B cell (primary cell): Measurements from ENCODE around the gene CTSD. TPM values are rescaled to one million over a fixed set of nuclear protein-coding genes. Genes with fewer than 3 reads are reported as not detected.

ENCODE experiments used
- ATAC-seq: fragments of 200-7000 bp; cut with Tn5 transposase; one replicate; pipeline ENCODE4 v1.10.0; 2021; ENCODE audit warnings: low read depth, mild to moderate bottlenecking, moderate number of reproducible peaks, moderate library complexity
- CTCF ChIA-PET: fragments of 350-600 bp; sonication (Branson Sonifier 250); formaldehyde crosslinking; loops from one replicate; lab custom pipeline; 2021; ENCODE audit warnings: antibody characterized with exemption, inconsistent platforms; lab: Charles Lee
- POLR2A ChIA-PET: fragments of 350-600 bp; sonication (Branson Sonifier 250); formaldehyde crosslinking; loops from one replicate; lab custom pipeline; 2021; ENCODE audit warnings: antibody characterized with exemption; lab: Charles Lee
- DNase-seq: peaks from one replicate; pipeline ENCODE4 v3.0.0; 2013
- H2AFZ ChIP-seq: 2 replicates; pipeline ENCODE4 v1.6.1; 2012; ENCODE audit warnings: mild to moderate bottlenecking, low read depth, low read length; ENCODE audit not compliant: insufficient read depth, poor library complexity, severe bottlenecking
- H3K27ac ChIP-seq, 2 donors: 1 replicate in 1 of 2; 2 replicates in 1 of 2; pipeline ENCODE4 v1.5.1; 2012 to 2013; ENCODE audit warnings: low read length in 2 of 2, mild to moderate bottlenecking in 2 of 2, moderate library complexity in 1 of 2
- H3K27me3 ChIP-seq, 4 experiments: fragments of 200-600 bp in 1 of 4; sonication (generic) in 1 of 4; replicated peaks in 1 of 4; 1 replicate in 2 of 4; 2 replicates in 2 of 4; pipeline versions ENCODE4 v1.6.1 to v1.7.0; 2013 to 2016; ENCODE audit warnings: low read length in 3 of 4, mild to moderate bottlenecking in 2 of 4, mixed read lengths in 1 of 4, moderate library complexity in 1 of 4; ENCODE audit not compliant: insufficient read depth in 4 of 4, control insufficient read depth in 3 of 4; ENCODE audit errors: control extremely low read depth in 1 of 4
- H3K36me3 ChIP-seq, 2 experiments: replicated peaks in 1 of 2; 1 replicate in 1 of 2; 2 replicates in 1 of 2; pipeline versions ENCODE4 v1.6.1 to v1.7.1; 2013; ENCODE audit warnings: low read length in 1 of 2; ENCODE audit not compliant: insufficient read depth in 2 of 2, control insufficient read depth in 1 of 2; ENCODE audit errors: control extremely low read depth in 1 of 2, extremely low read depth in 1 of 2
- H3K4me1 ChIP-seq, 2 donors: fragments of 200-600 bp in 1 of 2; sonication (generic) in 1 of 2; 1 replicate in 1 of 2; 2 replicates in 1 of 2; pipeline versions ENCODE4 v1.5.1 to v1.6.1; 2013 to 2017; ENCODE audit warnings: low read length in 2 of 2; ENCODE audit not compliant: control insufficient read depth in 2 of 2, insufficient read depth in 2 of 2
- H3K4me2 ChIP-seq: replicated peaks from 2 replicates; pipeline ENCODE3; 2012; ENCODE audit warnings: mild to moderate bottlenecking, low read depth, low read length; ENCODE audit not compliant: poor library complexity, severe bottlenecking
- H3K4me3 ChIP-seq, 5 experiments: fragments of 200-600 bp in 1 of 5; sonication (generic) in 1 of 5; 1 replicate in 3 of 5; 2 replicates in 2 of 5; pipeline versions ENCODE4 v1.5.1 to v1.7.0; 2011 to 2016; ENCODE audit warnings: low read length in 4 of 5, mild to moderate bottlenecking in 4 of 5, low read depth in 2 of 5, control low read depth in 1 of 5, moderate library complexity in 1 of 5; ENCODE audit not compliant: insufficient read depth in 1 of 5; ENCODE audit errors: control extremely low read depth in 1 of 5, extremely low read depth in 1 of 5
- H3K79me2 ChIP-seq: fragments of 200-600 bp; sonication (generic); one replicate; pipeline ENCODE4 v1.6.0; 2016; ENCODE audit warnings: low read length; ENCODE audit not compliant: control insufficient read depth, insufficient read depth
- H3K9ac ChIP-seq: fragments of 200-600 bp; sonication (generic); 2 replicates; pipeline ENCODE4 v1.6.1; 2017; ENCODE audit warnings: mild to moderate bottlenecking, low read length, moderate library complexity
- H3K9me3 ChIP-seq, 3 donors: one replicate each; pipeline versions ENCODE4 v1.6.1 to v1.7.1; 2013; ENCODE audit warnings: low read length in 2 of 3; ENCODE audit not compliant: control insufficient read depth in 2 of 3, insufficient read depth in 1 of 3; ENCODE audit errors: control extremely low read depth in 1 of 3
- H4K20me1 ChIP-seq: 2 replicates; pipeline ENCODE4 v1.6.0; 2012; ENCODE audit warnings: mild to moderate bottlenecking, low read length; ENCODE audit not compliant: insufficient read depth, control insufficient read depth, poor library complexity, severe bottlenecking
- H3K27ac Mint-ChIP-seq: one replicate; pipeline ENCODE4 v1.8.0; 2021; ENCODE audit warnings: mixed read lengths
- H3K27me3 Mint-ChIP-seq: one replicate; pipeline ENCODE4 v1.8.0; 2021; ENCODE audit warnings: mixed read lengths
- H3K4me1 Mint-ChIP-seq: one replicate; pipeline ENCODE4 v1.8.0; 2021; ENCODE audit warnings: mixed read lengths
- H3K4me3 Mint-ChIP-seq: one replicate; pipeline ENCODE4 v1.8.0; 2021; ENCODE audit warnings: mixed read lengths
- H3K9me3 Mint-ChIP-seq: one replicate; pipeline ENCODE4 v1.8.0; 2022; ENCODE audit warnings: mixed read lengths; ENCODE audit not compliant: insufficient read depth
- CTCF ChIP-seq: fragments of 200-600 bp; IDR thresholded peaks from one replicate; pipeline ENCODE4 v1.8.0; 2022; ENCODE audit warnings: antibody characterized with exemption, mild to moderate bottlenecking
- EZH2 ChIP-seq: IDR thresholded peaks from 2 replicates; pipeline ENCODE4 v1.6.1; 2012; ENCODE audit warnings: borderline replicate concordance, low read depth, mild to moderate bottlenecking, moderate library complexity, low read length; ENCODE audit not compliant: insufficient read depth, poor library complexity, severe bottlenecking
- WGBS: methylation state at CpG from one replicate; pipeline ENCODE4 v1.1.5; 2013; ENCODE audit warnings: missing lambda C conversion rate; ENCODE audit not compliant: insufficient coverage; 5-methylcytosine and 5-hydroxymethylcytosine counted together
- intact Hi-C: fragments of 100-400 bp; cut with micrococcal nuclease; formaldehyde crosslinking; loops from one replicate; pipeline ENCODE4 v1.10.0; 2022
- polyA plus RNA-seq: library from polyadenylated mRNA; depleted of rRNA; stranded (reverse); fragments of >200 nt; gene quantifications from 2 replicates; pipeline ENCODE4 v1.2.3, GENCODE V29; 2012
- total RNA-seq, 2 donors: library from RNA; stranded (reverse); fragments of 120-200 nt in 1 of 2; gene quantifications; 1 replicate in 1 of 2; 2 replicates in 1 of 2; pipeline versions ENCODE4 v1.2.3 to v1.2.4, GENCODE V29; 2013 to 2022

CTSD gene
- total and polyA plus RNA-seq, 2 donors (not counting 1 experiment from before 2014, with no cell fraction given): 42.2 to 83.5 TPM

- no peak overlapping the region for H3K27ac Mint-ChIP-seq
- no peaks in the 10 kb centered on the region for H3K79me2 ChIP-seq
- H3K36me3 ChIP-seq: no peaks in the 10 kb centered on the region
- intact Hi-C loops: no loop called here
- H3K9me3 Mint-ChIP-seq: peaks cover 18% of the 10 kb centered on the region
- peaks cover 0 to 6% (median 0%) of the 10 kb centered on the region in 4 experiments for H3K27me3 ChIP-seq
- H3K27me3 Mint-ChIP-seq: peaks cover 35% of the 10 kb centered on the region
- no peak overlapping the region for H3K4me3 ChIP-seq
- 85% methylated on average over 14 of the region's 14 CpGs for WGBS
- ATAC-seq (no peak), DNase-seq (no peak)
- ChIA-PET CTCF (no interaction called here), POLR2A (no interaction called here)
- TF ChIP-seq CTCF (no peak), EZH2 (no peak)
- no peak overlapping the region for H3K9ac ChIP-seq
- no peak overlapping the region for H3K4me2 ChIP-seq
- H3K4me1 ChIP-seq: peaks cover 21 to 30% of the 10 kb centered on the region in 2 donors
- no peak overlapping the region for H3K4me3 Mint-ChIP-seq
- H3K9me3 ChIP-seq: peaks cover 0 to 25% (median 16%) of the 10 kb centered on the region in 3 donors
- H2AFZ ChIP-seq: no peak overlapping the region
- no peaks in the 10 kb centered on the region for H4K20me1 ChIP-seq
- H3K27ac ChIP-seq: no peak overlapping the region
- H3K4me1 Mint-ChIP-seq: peaks cover 31% of the 10 kb centered on the region
These were observed 30.6 kb downstream of the CTSD start for GRCh38 chr11:1733009-1733715.

DNA sequence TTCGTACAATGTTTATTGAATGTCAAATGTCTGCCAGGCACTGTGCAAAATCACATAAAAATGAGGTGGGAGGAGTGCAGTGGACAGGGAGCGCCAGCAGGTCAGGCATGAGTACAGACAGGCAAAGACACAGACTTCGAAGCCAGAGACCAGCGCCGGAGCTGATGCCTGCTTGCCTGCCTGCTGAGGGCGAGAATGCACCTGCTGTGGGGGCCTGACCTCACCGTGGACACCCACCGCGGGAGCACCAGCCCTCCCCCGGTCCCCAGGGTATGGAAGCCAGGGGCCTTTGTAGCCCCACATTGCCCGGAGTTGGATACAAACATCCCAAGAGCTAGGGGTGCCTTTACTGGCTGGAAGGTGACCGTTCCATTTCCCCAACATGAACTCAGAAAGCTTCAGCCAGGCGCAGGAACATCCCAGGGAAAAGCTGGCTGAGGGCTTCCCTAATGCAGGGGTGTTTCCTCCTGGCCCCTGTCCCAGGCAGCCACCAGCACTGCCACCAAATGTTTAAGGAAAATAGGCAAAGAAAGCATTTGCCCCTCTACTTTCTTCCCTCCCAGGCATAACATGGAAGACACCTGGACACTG, 31.2 kb downstream of the CTSD start:
- Mint-ChIP-seq H3K4me3 (no peak overlapping the region), H3K4me1 (peaks cover 35% of the 10 kb centered on the region), H3K9me3 (peaks cover 13% of the 10 kb centered on the region), H3K27ac (no peak overlapping the region), H3K27me3 (peaks cover 29% of the 10 kb centered on the region)
- no peak overlapping the region for H3K4me2 ChIP-seq
- H2AFZ ChIP-seq: no peak overlapping the region
- CTCF ChIA-PET: no interaction called here
- H3K4me3 ChIP-seq: no peak overlapping the region
- H3K27ac ChIP-seq: no peak overlapping the region
- POLR2A ChIA-PET: no interaction called here
- no peaks in the 10 kb centered on the region for H3K36me3 ChIP-seq
- ATAC-seq (no peak), DNase-seq (no peak)
- no peaks in the 10 kb centered on the region for H4K20me1 ChIP-seq
- TF ChIP-seq CTCF: no peak
- no peak for TF ChIP-seq EZH2
- H3K9ac ChIP-seq: no peak overlapping the region
- no peaks in the 10 kb centered on the region for H3K79me2 ChIP-seq
- 74% methylated on average over 12 of the region's 13 CpGs for WGBS
- intact Hi-C loops: no loop called here
- H3K27me3 ChIP-seq: peaks cover 0 to 6% (median 0%) of the 10 kb centered on the region in 4 experiments
- H3K9me3 ChIP-seq: peaks cover 0 to 21% (median 16%) of the 10 kb centered on the region in 3 donors
- peaks cover 22 to 34% of the 10 kb centered on the region in 2 donors for H3K4me1 ChIP-seq
